Upper lobe of left lung (tissue), 4 donors: ENCODE results near the gene ZW10.

Source experiments
- EP300 ChIP-seq, 4 donors: sonication (generic); formaldehyde crosslinking; IDR thresholded peaks; one replicate each; pipeline ENCODE4 v1.5.1; 2017; ENCODE audit warnings: antibody characterized with exemption in 4 of 4, control low read depth in 2 of 4
- POLR2A ChIP-seq, 4 donors: fragments of 450-650 bp; IDR thresholded peaks; one replicate each; pipeline ENCODE4 v1.5.1; 2016 to 2017; ENCODE audit warnings: antibody characterized with exemption in 4 of 4, mild to moderate bottlenecking in 2 of 4
- POLR2AphosphoS5 ChIP-seq, 2 donors: sonication (generic); formaldehyde crosslinking; IDR thresholded peaks; one replicate each; pipeline ENCODE4 v1.5.1; 2017; ENCODE audit warnings: antibody characterized with exemption in 2 of 2
- TF ChIP-seq, protein P1 (sequence below), 6 experiments: fragments of 450-650 bp in 4 of 6; fragments of 200-600 bp in 2 of 6; sonication (generic) in 2 of 6; IDR thresholded peaks; one replicate each; pipeline ENCODE4 v1.5.1; 2016 to 2019; ENCODE audit warnings: antibody characterized with exemption in 6 of 6

DNA sequence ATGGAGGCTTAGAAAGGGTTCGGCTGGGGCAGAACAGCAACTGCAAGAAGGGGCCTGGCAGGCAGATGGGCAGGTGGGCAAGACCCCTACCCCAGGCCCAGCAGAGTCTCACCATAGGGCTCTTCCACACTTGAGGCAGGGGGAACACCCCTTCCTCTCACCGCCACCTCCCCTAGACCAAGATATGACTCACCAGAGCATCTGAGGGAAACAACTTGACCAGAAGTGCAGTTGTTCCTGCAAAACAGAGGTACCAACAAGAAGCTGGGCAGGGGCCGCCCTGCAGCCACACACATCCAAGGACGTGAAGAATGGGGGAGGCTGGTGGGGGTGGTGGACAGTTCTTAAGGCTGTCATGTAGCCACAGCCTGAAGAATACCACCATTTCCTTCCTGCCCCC is 78.3 kb downstream of the ZW10 start:
- TF ChIP-seq, protein P1, sequence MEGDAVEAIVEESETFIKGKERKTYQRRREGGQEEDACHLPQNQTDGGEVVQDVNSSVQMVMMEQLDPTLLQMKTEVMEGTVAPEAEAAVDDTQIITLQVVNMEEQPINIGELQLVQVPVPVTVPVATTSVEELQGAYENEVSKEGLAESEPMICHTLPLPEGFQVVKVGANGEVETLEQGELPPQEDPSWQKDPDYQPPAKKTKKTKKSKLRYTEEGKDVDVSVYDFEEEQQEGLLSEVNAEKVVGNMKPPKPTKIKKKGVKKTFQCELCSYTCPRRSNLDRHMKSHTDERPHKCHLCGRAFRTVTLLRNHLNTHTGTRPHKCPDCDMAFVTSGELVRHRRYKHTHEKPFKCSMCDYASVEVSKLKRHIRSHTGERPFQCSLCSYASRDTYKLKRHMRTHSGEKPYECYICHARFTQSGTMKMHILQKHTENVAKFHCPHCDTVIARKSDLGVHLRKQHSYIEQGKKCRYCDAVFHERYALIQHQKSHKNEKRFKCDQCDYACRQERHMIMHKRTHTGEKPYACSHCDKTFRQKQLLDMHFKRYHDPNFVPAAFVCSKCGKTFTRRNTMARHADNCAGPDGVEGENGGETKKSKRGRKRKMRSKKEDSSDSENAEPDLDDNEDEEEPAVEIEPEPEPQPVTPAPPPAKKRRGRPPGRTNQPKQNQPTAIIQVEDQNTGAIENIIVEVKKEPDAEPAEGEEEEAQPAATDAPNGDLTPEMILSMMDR (IDR thresholded peaks at IDR 0.05) = no peak
- no peak for TF ChIP-seq POLR2A (IDR thresholded peaks at IDR 0.05)
- no peak for TF ChIP-seq POLR2AphosphoS5 (IDR thresholded peaks at IDR 0.05)
- no peak for TF ChIP-seq EP300 (IDR thresholded peaks at IDR 0.05)
